BJ (cell line): ENCODE results near the gene IGSF23. TPM values are rescaled to one million over a fixed set of nuclear protein-coding genes. Genes with fewer than 3 reads are reported as not detected.

Experiments
- CTCF ChIA-PET: fragments of 350-600 bp; formaldehyde crosslinking; extraction: SDS; loops from one replicate; lab custom pipeline; 2021; ENCODE audit warnings: antibody characterized with exemption, inconsistent platforms; lab: Yijun Ruan, JAX
- POLR2A ChIA-PET: fragments of 300-600 bp; sonication (Branson Sonifier 250); formaldehyde crosslinking; extraction: SDS; loops from one replicate; lab custom pipeline; 2021; ENCODE audit warnings: antibody characterized with exemption; lab: Charles Lee
- DNase-seq: peaks from one replicate; pipeline ENCODE4 v3.0.0-alpha.2; 2011; ENCODE audit warnings: low read depth
- H3K27me3 ChIP-seq: 2 replicates; pipeline ENCODE4 v1.6.0; 2011; ENCODE audit warnings: low read length; ENCODE audit not compliant: control insufficient read depth, insufficient read depth
- H3K36me3 ChIP-seq: 2 replicates; pipeline ENCODE4 v1.5.1; 2011; ENCODE audit warnings: low read length; ENCODE audit not compliant: control insufficient read depth, insufficient read depth
- H3K4me3 ChIP-seq: 2 replicates; pipeline ENCODE4 v1.5.1; 2011; ENCODE audit warnings: low read depth, mild to moderate bottlenecking, control low read depth, low read length
- polyA plus RNA-seq: library from polyadenylated mRNA; depleted of rRNA; stranded (reverse); fragments of >200 nt; gene quantifications from 2 replicates; pipeline ENCODE4 v1.2.3, GENCODE V29; 2011
- TF ChIP-seq, protein P1 (sequence below): IDR thresholded peaks from 2 replicates; pipeline ENCODE4 v1.5.1; 2011; ENCODE audit warnings: low read depth, mild to moderate bottlenecking, control low read depth, inconsistent platforms, low read length, moderate library complexity; ENCODE audit not compliant: insufficient read depth

The IGSF23 gene
- polyA plus RNA-seq, 1 experiment, result 0.21 TPM

DNA sequence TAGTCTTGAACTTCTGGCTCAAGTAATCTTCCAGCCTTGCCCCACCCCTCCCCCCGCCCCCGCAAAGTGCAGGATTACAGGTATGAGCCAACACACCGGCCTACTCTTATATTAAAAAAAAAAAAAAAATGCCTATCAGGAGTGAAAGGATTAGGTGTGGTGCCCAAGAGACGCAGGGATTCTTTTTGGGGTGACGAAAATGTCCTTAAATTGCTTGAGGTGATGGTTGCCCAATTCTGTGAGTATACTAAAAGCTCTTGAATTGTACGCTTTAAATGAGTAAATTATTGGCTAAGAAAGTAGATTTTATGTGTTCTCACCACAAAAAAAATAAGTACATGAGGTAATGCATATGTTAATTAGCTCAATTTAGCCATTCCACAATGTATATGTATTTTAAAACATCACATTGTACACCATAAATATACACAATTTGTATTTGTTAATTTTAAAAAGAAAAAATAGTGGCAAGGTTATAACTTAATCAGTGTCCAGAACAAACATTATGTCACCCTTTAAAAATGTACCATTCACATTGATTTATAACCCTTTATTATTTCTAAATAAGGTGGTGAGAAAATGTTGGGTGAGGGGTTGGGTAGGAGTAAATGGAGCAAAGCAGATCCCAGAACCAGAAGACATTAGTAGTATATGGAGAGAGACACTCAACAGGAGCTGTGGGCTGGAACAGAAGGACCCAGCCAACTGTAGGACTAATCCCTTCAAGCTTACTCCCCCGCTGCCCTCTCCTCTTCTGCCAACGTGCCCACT is 3.9 kb downstream of the IGSF23 start:
- Histone ChIP-seq H3K36me3 (no peaks in the 10 kb centered on the region), H3K4me3 (no peak overlapping the region), H3K27me3 (no peaks in the 10 kb centered on the region)
- no peak for DNase-seq
- ChIA-PET CTCF (interaction anchor here (0.9 to 1.5 kb wide), 5 partner anchors 9 to 154 kb away, joined by 3 to 6 read pairs (median 4); no protein-coding TSS in a partner anchor), POLR2A (interaction anchor here (0.7 kb wide), 1 partner anchor 40 kb away, joined by 4 read pairs; no protein-coding TSS in a partner anchor)
- TF ChIP-seq, protein P1, sequence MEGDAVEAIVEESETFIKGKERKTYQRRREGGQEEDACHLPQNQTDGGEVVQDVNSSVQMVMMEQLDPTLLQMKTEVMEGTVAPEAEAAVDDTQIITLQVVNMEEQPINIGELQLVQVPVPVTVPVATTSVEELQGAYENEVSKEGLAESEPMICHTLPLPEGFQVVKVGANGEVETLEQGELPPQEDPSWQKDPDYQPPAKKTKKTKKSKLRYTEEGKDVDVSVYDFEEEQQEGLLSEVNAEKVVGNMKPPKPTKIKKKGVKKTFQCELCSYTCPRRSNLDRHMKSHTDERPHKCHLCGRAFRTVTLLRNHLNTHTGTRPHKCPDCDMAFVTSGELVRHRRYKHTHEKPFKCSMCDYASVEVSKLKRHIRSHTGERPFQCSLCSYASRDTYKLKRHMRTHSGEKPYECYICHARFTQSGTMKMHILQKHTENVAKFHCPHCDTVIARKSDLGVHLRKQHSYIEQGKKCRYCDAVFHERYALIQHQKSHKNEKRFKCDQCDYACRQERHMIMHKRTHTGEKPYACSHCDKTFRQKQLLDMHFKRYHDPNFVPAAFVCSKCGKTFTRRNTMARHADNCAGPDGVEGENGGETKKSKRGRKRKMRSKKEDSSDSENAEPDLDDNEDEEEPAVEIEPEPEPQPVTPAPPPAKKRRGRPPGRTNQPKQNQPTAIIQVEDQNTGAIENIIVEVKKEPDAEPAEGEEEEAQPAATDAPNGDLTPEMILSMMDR, result no peak

DNA sequence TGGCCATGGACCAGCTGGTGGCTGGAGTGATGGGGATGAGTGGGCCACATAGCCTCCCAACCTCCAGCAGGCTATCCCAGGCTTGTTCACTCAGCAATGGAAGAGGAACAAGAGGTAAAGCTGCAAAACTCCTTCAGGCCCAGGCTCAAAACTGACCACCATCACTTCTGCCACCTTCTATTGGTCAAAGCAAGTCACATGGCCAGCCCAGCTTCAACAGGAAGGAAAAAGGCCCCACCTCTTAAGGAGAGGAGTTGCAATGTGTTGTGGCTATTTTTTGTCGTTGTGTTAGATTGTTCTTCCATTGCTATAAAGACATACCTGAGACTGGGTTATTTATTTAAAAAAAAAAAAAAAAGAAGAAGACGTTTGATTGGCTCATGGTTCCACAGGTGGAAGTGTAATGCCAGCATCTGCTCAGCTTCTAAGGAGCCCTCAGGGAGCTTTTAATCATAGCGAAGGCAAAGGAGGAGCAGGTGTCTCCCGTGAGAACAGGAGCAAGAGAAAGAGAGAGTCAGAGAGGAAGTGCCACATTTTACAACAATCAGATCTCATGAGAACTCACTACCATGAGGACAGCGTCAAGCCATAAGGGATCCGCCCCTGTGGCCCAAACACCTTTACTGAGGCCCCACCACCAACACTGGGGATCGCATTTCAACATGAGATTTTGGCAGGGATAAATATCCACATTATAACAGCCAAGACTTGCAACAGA is 5.4 kb downstream of the IGSF23 start:
- POLR2A ChIA-PET, result no interaction called here
- CTCF ChIA-PET, result interaction anchor here (0.6 to 1.5 kb wide), 3 partner anchors 11 to 28 kb away, joined by 3 to 4 read pairs (median 3); partner anchors contain the start of gene PVR
- TF ChIP-seq, protein P1, result no peak

DNA sequence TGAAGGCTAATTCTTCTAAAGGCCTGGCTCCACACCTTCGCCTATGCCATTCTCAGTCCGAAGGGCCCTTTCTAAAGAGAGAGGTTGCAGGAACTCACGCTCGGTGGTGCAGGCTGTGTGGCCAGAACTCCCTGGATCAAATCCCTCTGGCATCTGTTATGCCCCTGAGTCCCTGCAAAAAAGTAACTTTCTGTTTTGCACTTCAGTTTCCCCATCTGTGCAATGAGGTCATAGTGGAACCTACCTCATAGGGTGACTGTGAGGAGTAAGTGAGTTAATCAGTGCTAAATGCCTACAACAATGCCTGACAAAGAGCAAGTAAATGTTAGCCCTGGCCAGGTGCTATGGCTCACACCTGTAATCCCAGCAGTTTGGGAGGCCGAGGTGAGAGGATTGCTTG is 7.3 kb downstream of the IGSF23 start:
- TF ChIP-seq, protein P1, result no peak
- H3K27me3 ChIP-seq, result no peaks in the 10 kb centered on the region
- ChIA-PET CTCF (interaction anchor here (0.6 kb wide), 1 partner anchor 299 kb away, joined by 3 read pairs; no protein-coding TSS in a partner anchor), POLR2A (no interaction called here)
- no peaks in the 10 kb centered on the region for H3K36me3 ChIP-seq
- no peak overlapping the region for H3K4me3 ChIP-seq
- DNase-seq, result no peak

More for the DNA sequence above, 5.4 kb downstream of the IGSF23 start:
- Histone ChIP-seq H3K4me3 (no peak overlapping the region), H3K27me3 (no peaks in the 10 kb centered on the region), H3K36me3 (no peaks in the 10 kb centered on the region)
- DNase-seq, result no peak

DNA sequence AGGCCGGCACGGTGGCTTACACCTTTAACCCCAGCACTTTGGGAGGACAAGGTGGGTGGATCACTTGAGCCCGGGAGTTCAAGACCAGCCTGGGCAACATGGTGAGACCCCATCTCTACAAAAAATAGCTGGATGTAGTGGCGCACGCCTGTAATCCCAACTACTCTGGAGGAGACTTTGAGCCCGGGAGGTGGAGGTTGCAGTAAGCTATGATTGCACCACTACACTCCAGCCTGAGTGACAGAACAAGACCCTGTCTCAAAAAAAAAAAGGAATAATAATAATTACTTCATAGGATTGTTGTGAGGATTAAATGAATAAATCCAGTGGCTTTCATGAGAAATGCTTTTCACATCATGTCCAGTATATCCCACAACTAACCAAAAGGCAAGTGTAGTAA is 8.0 kb downstream of the IGSF23 start:
- CTCF ChIA-PET, result interaction anchor here (0.6 kb wide), 1 partner anchor 300 kb away, joined by 3 read pairs; no protein-coding TSS in a partner anchor
- POLR2A ChIA-PET, result interaction anchor here (0.6 kb wide), 1 partner anchor 17 kb away, joined by 7 read pairs; no protein-coding TSS in a partner anchor
- Histone ChIP-seq H3K36me3 (no peaks in the 10 kb centered on the region), H3K27me3 (no peaks in the 10 kb centered on the region), H3K4me3 (no peak overlapping the region)
- TF ChIP-seq, protein P1, result no peak
- DNase-seq, result no peak

- no peaks in the 10 kb centered on the region for H3K36me3 ChIP-seq
- TF ChIP-seq, protein P1, result no peak
- CTCF ChIA-PET, result interaction anchor here (1.0 to 2.8 kb wide), 4 partner anchors 13 to 52 kb away, joined by 3 to 8 read pairs (median 6); no protein-coding TSS in a partner anchor
- POLR2A ChIA-PET, result interaction anchor here (0.6 kb wide), 1 partner anchor 22 kb away, joined by 6 read pairs; no protein-coding TSS in a partner anchor
- H3K27me3 ChIP-seq, result no peaks in the 10 kb centered on the region
- no peak overlapping the region for H3K4me3 ChIP-seq
- DNase-seq, result no peak
Measured at GRCh38 chr19:44623080-44623479, 9.7 kb downstream of the IGSF23 start.
